HG02763 (cell line): ENCODE measurements around the gene EPS15.

ENCODE experiments used
- ATAC-seq: cut with Tn5 transposase; IDR thresholded peaks from one replicate; pipeline ENCODE4 v1.9.1; 2021; ENCODE audit warnings: mild to moderate bottlenecking, moderate library complexity; ENCODE audit not compliant: unreplicated experiment

EPS15 gene

DNA sequence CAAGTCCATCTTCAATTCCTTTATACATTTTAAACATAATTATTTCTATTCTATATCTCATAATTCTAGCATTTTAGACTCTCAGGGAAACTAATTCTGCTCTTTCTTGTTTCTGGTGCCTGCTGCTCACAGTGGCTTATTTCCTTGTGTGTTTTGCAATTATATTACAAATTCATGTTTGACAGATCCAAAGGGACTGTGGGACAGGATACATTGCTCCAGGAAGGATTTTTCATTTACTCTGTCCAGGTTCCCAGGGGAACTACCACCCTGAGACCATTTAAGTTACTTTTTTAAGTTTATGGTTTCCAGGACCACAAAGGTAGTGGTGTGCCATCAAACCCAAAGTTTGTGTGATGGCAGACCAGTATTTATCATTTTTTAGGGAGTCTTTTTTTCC is 195.3 kb downstream of the EPS15 start:
- ATAC-seq: no peak

DNA sequence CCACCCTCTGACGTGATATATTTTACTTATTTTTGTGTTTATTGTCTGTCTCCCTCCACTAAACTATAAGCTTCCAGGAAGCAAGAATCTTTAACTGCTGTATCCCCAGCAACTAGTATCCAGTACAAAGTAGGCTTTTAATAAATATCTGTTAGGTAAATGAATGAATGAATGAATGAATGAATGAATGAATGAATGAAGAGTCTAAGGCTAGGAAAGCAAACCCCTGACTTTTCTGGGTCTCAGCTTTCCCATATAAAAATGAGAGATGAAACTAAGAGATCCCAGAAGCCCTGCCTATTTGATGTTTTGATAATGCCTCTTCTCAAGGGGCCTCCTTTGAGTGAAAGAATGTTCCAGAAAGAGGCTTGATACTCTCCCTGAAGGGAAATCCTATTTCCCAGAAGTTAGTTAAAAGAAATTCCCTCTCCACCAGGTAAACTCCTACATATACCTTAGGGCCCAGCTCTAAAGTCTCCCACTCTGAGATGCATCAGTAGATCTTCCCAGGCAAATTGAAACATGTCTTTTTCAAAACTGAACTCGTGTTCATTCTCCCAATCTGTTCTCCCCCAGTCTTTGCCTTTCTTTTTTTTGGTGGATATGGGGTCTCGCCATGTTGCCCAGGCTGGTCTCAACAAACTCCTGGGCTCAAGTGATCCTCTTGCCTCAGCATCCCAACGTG is 196.5 kb downstream of the EPS15 start:
- no peak for ATAC-seq

DNA sequence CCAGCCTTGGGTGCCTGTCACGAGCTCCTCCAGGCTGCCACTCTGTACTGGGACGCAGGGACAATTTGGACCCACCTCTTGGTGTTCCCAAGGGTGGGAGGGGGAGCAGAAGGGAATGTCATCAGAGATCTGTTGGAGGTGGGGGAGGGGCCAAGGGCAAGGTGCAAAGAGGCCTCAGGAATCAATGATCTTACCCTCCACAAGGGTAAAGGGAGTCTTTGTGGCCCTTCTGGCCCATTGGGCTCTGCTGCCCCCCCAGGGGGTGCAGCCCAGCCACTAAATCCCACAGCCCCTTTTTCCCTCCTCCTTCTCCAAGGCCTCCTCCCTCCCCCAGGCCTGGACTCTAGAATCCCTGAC is 197.2 kb downstream of the EPS15 start:
- no peak for ATAC-seq

DNA sequence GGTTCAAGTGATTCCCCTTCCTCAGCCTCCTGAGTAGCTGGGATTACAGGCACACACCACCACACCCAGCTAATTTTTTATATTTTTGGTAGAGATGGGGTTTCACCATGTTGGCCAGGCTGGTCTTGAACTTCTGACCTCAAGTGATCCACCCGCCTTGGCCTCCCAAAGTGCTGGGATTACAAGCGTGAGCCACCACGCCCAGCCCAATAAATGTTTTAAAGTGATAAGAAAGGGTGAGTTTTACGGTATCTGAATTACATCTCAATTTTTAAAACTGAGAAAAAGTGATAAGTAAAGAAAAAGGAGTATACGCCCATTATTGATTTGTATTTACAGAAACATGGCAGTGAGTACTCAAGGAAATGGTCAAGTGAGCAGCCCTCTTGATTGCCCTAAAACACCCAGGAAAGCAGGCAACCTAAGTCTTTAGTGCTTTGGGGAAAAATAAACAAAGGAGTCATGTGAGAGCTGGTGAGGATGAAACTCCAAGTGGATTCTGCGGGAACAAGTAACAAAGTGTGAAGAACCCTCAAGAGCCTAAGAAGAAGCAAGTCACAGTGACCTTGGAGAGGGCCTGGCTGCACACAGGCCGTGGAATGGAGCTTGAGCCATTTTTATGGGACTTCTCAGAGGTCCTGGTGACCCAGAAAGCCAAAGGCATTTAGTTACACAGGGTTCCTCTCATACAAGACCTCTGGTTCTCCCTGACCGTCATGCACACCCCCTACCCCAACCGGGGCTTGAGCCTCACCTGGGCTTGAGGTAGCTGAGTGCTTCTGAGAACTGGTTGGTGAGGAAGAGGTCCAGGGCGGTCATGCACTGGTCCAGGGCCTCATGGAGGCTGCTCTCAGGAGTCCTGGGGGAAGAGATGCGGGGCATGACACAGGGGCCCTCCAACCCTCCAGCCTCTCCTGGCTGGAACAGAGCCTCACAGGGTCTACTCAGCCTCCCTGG is 197.8 kb downstream of the EPS15 start:
- ATAC-seq: no peak

DNA sequence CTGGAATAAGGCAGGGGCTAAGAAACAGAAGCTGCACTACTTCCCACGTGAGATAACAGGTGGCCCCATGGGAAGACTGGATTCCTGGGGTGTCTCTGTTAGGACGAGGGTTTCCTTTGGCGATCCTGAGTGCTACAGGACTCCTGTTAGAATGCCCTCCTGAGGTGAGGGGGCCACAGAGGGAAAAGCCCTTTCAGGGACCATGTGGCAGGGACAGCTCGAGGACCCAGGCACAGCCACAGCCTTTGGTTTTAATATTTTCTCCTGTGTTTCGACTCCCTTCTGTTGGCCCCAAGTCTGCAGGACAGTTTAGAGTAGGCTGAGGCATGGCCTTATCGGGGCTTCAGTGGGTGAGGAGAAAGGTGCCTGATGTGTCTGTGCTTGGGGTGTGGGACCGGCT is 201.3 kb downstream of the EPS15 start:
- ATAC-seq: no peak

DNA sequence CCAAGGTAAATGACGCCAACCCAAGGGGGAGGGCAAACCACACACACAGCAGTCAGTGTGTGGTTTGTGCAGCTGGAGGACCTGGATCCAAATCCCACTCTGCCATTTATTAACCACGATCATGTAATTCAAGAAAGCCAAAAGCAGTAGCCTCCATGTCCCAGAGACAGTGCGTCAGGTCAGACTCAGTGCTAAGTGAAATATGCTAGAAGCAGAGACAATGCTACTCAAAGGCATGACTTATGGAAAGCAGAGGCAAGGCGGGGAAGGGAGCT is 202.3 kb downstream of the EPS15 start:
- ATAC-seq: no peak

DNA sequence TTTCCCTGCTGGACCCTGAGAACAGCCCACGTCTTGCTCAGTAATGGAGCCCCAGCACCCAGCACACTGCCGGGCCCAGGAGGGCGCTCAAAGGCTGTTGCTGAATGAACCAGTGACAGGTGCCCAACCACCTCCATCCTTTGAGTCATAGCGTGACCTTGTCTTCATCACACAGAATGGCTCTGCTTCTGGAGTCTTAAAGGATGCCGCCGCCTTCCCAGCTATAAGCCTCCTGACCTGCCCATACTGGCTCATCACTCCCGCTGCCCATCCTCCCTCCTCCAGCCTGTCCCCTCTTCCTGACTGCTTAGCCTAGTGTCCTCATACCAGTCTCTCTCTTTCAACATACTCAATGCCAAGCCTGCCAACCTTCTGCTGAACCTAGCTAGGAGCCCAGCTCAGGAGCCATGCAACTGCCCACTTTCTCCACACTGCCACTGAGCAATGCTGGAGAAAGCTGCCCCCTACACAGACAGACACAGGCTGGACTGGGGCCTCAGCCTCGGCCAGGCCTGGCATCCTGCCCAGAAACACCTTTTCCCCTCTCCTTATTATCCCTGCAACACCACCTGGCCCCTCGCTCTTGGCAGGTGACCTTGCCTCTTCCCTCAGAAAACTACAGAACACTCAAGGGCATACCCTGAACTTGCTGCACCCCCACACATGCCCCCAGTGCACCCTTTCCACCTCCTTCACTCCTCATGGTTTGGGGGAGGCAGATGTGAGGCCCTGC is 202.8 kb downstream of the EPS15 start:
- ATAC-seq: no peak

DNA sequence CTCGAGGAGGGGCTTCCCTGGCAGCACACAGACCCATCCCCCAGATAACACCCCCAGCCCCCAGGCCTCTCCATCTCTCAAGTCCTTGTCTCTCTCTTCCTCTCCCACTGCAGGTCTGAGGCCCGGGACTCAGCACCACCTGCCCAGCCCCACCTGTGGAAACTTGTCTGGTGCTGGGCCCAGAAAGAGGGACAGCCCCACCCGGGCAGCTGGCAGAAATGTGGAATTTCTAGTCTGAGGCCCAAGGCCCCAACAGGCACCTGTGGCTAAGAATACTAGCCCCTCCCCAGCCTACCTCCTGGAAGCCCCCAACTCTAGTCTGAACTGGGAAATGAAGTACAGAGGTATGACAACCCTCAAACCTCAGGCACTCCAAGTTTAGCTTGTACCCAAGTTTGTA is 204.1 kb downstream of the EPS15 start:
- no peak for ATAC-seq

DNA sequence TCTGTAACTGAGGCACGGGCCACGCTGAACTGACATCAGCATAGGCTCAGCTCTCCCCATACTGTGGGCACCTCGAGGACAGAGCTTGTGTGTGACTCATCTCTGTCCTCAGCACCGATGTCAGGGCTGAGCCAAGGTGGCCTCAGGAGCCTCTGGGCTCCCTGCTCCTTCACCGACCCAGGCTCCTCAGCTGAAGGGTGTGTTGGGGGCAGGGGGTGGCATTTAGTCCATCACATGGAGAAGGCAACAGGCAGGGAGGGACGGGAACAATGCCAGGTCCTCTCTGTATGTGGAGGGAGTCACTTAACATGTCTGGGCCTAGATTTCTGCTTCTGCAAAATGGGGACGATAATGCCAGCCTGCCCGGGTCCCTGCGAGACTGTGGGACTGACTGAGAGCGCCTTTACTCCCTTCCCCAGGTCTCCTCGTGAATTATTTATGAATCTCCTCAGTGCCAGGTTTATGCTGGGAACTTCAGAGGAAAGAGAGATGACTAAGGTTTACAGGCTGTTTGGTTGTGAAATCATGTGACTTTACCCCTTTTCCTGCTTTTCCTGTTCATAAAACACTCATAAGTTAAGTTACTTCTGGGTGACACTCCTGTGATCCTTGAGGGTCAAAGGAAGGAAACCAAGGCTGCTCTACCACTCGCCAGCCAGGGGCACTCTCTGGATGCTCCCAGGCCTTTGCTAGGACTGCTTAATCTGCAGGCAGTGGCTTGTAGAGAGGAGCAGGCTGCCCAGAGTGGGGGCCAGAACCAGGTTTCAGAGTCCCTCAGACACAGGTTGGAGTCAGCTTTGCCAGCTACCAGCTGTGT is 204.9 kb downstream of the EPS15 start:
- ATAC-seq: no peak

DNA sequence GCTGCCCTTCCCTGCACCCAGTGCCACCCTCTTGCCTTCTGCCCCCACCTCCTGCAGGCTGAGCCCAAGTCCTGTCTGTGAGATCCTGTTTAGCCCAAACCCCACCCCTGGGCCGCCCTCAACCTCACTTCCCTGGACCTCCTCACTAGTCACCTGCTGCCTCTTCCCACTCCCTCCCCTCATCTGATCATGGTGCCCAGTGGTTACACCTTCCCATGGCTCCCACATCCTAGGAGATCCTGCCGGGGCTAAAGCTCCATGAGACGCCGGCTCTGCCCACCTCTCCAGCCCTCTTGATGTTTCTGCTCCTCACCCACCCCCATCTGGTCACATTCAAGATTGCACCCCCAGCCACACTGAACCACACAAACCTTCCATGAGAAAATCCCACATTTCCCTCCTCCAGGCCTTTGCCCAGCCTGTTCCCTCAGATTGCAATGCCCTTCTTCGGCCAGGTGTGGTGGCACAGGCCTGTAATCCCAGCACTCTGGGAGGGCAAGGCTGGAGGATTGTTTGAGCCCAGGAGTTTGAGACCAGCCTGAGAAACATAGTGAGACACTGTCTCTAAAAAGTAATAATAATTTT is 205.7 kb downstream of the EPS15 start:
- no peak for ATAC-seq

DNA sequence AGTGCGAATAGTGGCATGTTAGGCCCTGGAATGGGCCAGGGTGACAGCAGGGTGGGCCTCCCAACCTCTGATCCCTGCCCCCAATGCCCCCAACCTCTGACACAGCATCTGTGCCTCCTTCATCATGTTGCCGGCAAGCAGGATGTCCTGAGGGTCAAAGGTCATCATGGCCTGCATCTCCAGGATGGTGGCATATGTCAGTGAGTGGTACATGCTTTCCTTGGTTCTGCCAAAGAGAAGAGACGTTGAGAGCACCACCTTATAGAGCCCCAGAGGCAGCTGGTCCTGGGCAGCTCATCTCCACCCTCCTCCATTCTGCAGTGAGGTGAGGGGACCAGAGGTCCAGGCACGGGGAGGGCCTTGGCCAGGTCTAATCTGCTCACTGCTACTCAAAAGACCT is 206.3 kb downstream of the EPS15 start:
- ATAC-seq: no peak

DNA sequence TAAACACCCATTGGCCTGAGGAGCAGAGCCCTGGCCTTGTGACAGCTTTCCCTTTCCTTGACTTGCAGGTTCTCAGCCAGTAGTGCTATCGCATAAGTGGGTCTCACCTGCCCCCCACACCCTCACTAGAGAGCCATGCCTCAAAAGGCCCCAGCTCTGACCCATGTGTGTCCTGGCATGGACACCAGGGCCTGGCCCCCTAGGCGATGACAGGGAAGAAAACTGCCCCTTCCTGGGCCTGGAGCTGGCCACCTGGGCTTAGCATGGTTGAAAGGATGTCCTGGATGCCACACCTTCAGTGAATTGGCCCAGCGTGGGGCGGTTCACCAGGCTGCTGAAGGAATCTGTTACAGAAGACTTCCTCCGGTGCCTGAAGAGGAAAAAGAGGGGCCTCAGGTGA is 207.2 kb downstream of the EPS15 start:
- no peak for ATAC-seq

DNA sequence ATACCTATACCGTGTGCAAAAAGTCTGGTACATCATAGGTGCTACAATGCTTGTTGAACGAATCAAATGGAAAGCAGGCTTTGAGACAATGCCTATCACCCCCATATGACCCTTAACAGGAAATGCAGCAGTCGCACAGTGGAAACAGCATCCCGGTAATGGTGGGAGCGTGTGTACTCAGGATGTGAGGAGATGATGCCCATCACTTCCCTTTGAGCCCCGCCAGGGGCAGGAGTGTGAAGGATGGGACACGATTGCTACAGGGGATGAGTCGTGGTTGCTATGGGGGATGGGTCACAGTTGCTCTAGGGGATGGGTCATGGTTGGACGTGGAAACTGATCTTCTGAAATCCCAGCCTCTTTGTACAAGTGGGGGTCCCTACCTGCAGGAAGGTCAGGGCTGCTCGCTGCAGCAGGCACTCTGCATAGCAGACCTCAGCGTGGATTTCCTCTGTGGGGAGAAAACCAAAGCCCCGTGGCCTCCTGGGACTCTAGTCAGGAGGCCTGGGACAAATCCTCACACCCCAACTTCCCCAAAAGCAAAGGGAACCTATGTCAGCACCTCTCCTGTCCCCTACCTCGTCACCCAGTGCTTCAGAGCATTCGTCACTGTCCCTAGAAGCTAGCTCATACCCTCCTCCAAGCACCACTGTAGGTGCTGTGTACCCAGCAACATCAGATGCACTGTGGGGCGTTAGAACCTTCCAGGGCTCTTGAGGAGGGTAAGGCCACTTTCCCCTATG is 208.0 kb downstream of the EPS15 start:
- ATAC-seq: no peak

DNA sequence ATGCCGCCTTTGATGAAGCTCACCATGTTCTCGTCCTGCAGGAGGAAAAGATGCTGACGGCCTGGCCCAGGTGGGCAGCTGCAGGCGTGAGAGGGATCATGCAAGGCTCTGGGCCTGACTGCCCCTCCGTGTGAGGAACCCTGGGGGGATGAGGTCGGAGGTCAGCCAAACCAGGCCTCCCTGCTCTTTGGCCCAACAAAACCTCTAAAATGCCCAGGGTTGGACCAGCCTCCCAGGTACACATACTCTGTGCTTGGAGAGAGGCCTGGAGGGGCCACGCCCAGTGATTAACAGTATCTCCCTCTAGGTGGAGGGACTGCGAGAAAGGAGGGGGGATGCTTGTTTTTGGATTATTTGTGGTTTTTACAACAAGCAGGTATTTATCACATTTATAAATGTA is 209.8 kb downstream of the EPS15 start:
- no peak for ATAC-seq

DNA sequence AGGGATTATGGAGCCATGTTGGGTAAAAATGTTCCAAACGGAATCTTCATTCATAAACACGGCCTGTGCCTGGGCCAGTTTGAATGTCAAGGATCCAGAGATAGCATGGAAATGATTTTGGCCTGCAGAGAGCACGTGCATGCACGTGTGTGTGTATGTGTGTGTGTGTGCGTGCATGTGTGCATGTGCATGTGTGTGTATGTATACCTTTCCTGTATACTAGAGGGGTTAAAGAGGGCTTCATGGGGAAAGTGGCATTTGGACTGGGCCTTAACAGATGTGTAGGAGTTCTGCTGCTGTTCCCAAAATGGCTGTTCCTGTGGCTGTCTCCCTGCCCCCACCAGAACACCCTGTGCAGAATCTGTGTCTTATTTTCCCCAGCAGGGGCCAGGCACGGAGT is 210.4 kb downstream of the EPS15 start:
- no peak for ATAC-seq

DNA sequence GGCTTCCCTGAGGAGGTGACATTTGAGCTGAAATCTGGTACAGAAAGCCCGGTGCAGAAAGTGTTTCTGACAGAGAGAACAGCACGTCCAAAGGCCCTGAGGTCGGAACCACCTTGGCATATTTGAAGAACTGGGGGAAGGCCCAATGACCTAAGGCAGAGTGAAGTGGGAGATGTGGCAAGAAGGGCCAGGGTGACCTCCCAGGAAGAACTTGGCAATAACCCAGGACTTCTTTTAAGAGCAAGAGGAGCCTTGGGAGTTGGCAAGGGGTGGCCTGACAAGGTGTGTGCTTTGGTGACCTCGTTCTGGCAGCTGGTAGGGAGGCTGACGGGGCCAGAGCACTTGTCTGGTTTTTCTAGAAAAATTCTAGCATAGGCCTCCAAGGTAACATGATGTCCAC is 212.1 kb downstream of the EPS15 start:
- ATAC-seq: no peak

DNA sequence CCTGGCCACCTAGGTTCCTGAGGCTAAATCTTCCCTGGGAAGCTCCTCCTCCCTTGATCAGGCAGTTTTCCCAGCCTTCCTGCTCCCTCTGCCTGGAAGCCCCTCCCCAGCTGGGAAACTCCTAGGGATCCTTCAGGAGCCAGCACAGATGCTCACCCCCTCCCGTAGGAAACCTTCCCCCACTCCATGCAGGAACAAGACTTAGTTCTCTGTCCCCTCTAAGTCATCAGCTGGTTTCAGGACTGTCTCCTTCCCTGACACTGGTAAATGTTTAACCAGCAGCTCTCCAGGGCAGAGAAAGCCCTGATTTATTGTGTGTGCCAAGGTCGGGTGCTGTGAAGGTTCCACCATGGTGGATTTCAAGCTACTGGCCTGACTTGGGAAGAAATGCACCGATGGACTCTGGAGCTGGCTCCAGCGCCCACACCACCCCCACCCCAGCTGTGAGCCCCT is 213.7 kb downstream of the EPS15 start:
- ATAC-seq: no peak

DNA sequence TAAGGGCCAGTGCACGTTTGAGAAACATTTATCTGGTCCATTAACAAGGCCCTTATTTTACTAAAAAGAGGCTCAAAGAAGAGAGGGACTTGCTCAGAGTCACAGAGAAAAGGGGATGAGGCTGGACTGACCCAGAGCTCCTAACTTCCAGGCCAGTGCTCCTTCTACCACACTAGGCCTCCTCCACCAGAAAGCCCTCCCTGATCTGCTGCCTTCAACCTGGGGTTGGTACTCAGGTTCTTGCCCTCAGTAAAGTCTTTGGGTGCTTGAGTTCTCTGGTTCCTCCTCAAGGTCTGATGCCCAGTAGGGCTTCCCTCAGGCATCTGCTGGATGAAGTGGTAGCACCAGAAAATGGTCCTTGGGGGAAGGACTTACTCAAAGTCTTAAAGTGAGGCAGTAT is 214.7 kb downstream of the EPS15 start:
- no peak for ATAC-seq
